Activated CD4-positive, alpha-beta T cell treated with anti-CD3 and anti-CD28 coated beads for 1 hour (primary cell): ENCODE data around the gene GPC6.

Source experiments
- DNase-seq: peaks from one replicate; pipeline ENCODE4 v3.0.0-alpha.2; 2020

Gene GPC6

GRCh38 chr13:93325303-93326233, 99.0 kb downstream of the GPC6 start:
- DNase-seq: no peak

DNA sequence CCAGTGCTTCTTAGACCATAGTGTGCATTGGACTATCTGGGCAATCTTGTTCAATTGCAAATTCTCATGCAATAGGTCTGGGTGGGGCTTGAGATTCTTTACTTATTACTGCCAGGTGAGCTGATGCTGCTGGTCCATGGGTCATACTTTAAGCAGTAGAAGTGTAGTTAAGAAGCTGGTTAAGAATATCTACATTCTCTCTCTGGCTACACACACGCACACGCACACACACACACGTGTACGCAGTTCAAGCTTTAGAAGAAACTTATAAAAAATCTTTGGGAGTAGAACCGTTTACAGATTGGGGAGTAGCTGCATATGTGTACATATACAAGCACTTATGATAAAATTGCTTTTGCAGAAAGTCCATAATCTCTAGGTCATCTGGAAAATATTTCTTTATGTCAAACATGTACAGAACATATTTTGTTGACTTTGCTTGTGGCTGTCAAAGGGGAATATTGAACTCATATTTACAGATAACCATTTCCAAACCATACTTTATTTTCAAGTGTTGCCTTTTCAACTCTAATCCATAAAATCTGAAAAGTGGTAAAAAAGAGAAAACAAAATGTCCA, 99.7 kb downstream of the GPC6 start:
- no peak for DNase-seq

DNA sequence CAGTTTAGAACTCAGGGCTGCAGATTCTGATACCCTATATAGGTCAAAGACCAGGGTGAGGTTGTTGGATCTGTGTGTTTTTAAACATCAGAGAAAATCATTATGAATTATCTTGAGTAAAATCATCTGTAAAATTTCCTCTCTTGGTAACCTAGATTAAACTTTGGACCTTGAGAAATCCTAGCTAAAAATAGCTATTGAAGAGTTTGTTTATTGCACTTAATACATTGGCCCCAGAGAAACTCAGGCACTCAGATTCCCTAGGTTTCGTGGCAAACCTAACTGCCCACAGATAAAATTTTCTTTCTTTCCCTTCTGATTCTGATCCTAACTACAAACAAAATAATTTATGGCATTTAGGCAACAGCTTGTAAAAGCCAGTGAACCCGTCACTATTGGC, 102.3 kb downstream of the GPC6 start:
- no peak for DNase-seq

DNA sequence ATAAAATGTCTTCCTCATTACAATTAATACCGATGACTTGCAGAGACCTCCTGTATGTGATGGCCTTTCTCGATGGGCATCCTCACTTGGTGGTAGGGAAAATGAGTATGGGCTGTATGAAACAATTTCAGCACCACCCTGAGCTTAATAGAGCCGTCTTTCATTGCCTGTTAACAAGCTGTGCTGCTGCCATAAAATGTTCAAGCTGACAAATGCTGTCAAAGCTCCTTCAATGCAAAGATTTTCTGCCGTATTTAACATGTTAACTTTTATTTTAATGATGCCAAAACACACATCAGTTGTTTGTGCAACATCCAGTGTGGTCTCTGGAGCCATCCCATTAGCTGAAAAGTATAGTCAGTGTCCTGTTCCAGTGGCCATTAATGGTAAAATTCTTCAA, 110.1 kb downstream of the GPC6 start:
- no peak for DNase-seq

DNA sequence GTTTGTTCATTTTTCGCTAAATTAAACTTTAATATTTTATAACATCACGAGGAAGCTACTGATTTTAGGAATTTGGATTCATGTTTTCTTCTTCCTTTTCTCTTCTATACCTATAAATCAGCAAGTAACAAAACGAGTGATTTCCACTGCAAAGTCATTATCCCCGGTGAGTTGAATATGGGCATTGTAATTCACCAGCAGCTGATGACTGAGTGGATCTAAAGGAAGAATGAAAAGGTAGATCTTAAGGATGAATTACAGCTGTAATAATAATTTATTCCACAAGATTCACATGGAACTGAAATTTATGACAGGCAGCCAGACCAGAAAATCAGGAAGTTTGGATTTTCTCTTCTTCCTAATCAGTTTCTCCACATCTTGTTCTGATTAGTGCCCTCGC, 111.4 kb downstream of the GPC6 start:
- DNase-seq: no peak

DNA sequence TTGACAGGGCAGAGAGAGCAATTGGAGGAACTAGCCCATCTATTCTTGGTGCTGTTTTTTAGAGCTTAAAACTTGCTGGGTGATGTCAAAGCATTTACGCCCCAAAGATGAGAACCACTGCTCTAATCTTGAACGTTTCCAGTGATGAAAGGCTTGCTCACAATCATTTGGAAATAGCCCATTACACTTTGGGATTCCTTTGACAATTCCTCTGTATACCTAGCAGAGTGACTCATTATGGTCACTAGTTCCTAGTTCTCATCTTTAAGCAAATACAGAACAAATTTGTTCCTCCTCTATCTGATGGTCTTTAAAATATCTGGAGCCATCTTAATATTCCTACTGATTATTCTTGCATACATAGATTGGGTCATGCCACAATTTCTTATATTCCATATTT, 112.3 kb downstream of the GPC6 start:
- DNase-seq: no peak

DNA sequence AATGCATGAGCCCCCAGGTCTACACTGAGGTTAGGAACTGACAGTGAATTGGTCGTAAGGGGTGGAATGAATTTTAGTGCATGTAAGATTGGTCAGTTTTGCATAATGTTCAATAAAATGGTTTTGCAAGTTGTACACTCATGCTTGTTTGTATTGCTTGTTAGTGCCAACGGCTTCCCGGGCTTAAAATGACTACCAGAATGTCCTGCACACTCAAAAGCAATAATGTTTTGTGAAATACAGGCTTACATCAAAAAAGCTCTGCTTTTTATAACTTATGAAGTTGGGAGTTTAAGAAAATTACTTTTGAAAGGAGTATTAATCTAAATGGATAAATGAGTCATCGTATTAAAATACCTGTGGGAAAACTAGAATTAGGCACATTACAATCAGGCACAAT, 112.9 kb downstream of the GPC6 start:
- no peak for DNase-seq

DNA sequence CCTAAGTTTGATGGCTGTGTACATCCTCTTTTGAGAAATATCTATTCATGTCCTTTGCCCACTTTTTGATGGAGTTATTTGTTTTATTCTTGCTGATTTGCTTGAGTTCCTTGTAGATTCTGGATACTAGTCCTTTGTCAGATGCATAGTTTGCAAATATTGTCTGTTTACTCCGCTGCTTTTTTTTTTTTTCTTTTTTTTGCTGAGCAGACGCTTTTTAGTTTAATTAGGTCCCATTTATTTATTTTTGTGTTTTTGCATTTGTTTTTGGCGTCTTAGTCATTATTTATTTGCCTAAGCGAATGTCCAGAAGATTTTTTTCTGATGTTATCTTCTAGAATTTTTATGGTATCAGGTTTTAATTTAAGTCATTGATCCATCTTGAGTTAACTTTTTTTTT, 114.9 kb downstream of the GPC6 start:
- DNase-seq: no peak

GRCh38 chr13:93343097-93343496, 116.5 kb downstream of the GPC6 start:
- DNase-seq: no peak

- DNase-seq: no peak
Measured at GRCh38 chr13:93344048-93344705, 117.6 kb downstream of the GPC6 start.

GRCh38 chr13:93345024-93345423, 118.4 kb downstream of the GPC6 start:
- no peak for DNase-seq

GRCh38 chr13:93345770-93346169, 119.2 kb downstream of the GPC6 start:
- no peak for DNase-seq

GRCh38 chr13:93352616-93353015, 126.0 kb downstream of the GPC6 start:
- DNase-seq: no peak

- no peak for DNase-seq
Measured at GRCh38 chr13:93355094-93355493, 128.5 kb downstream of the GPC6 start.

DNA sequence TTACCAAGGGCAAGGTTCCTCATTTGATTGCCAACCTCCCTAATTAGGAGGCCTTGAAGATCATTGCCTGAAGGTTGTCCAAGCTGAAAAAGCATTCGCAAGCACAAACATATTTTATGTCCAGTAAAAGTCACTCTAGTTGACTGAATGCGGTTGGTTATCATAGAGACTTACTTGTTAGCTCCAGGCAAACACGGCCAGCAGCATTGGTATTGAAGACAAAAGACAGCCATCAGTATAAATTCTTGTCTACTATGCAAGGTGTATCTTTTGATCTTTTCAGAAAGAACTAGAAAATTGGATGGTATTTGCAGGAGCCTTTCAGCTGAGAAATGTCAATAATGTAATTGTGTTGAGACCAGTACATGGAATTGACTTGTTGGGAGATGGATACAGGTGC, 129.9 kb downstream of the GPC6 start:
- DNase-seq: no peak

DNA sequence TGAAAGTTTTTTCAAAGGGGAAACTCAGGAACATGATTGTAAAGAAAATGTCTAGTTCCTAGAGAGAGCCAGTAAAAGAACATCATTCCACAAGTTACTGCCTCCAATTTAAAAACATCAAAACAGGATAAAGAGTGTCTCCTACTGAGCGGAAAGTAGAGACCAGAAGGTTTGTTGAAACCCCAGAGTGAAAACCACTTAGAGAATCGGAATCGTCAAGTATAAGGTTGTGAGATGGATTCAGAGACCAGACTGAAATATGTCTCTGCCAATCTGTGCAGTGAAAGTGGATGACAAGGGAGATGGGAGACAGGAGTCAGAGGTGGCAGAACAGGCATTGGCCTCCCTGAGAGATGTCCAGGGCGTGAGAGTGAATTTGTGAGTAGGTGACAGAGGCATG, 133.4 kb downstream of the GPC6 start:
- DNase-seq: no peak

DNA sequence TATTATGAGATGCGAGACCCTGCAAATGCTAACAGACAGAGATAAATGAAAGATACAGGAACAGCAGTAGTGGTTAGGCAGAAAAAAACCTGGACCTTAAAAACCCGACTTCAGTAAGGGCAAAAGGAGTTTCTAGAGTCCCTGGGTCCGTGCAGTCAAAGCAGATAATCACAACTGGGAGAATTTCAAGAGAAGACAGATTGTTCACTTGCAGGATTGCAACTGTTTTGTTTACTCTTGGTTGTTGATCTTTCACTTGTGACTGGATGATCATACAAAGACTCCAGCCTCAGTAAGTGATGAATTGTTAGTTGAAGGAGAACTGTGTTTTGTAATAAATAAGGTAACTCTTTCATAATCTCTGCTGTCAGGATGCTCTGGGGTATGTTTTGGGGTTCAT, 135.1 kb downstream of the GPC6 start:
- no peak for DNase-seq

GRCh38 chr13:93364166-93364565, 137.6 kb downstream of the GPC6 start:
- no peak for DNase-seq

DNA sequence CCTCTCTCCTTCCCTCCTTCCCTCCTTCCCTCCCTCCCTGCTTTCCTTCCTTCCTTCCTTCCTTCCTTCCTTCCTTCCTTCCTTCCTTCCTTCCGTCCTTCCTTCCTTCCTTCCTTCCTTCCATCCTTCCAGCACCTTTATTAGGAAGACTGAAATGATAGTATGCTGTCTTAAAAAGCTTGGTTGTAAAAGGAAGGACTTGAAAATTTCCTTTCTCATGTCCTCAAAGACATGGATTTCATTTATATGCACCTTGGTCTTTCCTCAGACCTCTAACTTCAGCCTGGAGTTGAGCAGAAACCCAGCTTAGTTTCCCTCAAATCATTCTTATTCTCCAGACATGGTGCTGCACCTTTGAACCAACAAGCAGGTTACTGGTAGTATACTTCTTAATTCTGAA, 141.7 kb downstream of the GPC6 start:
- no peak for DNase-seq

GRCh38 chr13:93368718-93369117, 142.1 kb downstream of the GPC6 start:
- DNase-seq: no peak

DNA sequence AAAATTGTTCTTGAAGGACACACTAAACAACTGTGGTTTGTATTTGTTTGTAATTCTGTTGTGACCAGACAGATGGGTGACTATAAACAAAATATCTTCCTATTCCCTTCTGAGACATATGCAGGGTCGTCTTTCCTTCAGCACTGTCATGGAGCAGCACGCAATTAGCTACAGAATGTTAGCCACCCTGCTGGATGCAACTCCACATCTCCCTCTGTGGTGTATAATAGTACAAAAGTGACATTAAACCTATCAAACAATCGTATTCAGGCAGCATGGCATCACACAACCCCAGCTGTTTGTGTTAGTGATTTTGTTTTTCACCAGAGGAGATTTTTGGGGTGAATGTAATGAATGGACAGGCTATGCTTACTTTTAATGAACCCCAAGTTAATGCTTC, 146.2 kb downstream of the GPC6 start:
- DNase-seq: no peak

- DNase-seq: no peak
Measured at GRCh38 chr13:93375491-93375890, 148.9 kb downstream of the GPC6 start.

GRCh38 chr13:93377196-93377595, 150.6 kb downstream of the GPC6 start:
- no peak for DNase-seq

- DNase-seq: no peak
Measured at GRCh38 chr13:93378184-93378583, 151.6 kb downstream of the GPC6 start.
